GM12878 (cell line): Measurements from ENCODE around the gene UXT. TPM values are rescaled to one million over a fixed set of nuclear protein-coding genes. Genes with fewer than 3 reads are reported as not detected.

Source experiments
- ATAC-seq: fragments of 200-7000 bp; cut with Tn5 transposase; 3 replicates; pipeline ENCODE4 v1.9.1; 2020; ENCODE audit warnings: mild to moderate bottlenecking, moderate library complexity
- BruUV-seq: library from RNA; stranded (reverse); fragments of 400-500 nt; replicated peaks from 2 replicates; lab custom pipeline; 2021; lab: Mats Ljungman, UMichigan
- CTCF ChIA-PET: fragments of 300-600 bp; sonication (Branson Sonifier 250); formaldehyde crosslinking; extraction: SDS; loops from one replicate; lab custom pipeline; 2021; ENCODE audit warnings: inconsistent platforms; lab: Yijun Ruan, JAX
- POLR2A ChIA-PET: fragments of 350-600 bp; formaldehyde crosslinking; extraction: SDS; loops from one replicate; lab custom pipeline; 2021; ENCODE audit warnings: inconsistent platforms; lab: Charles Lee
- RAD21 ChIA-PET: fragments of 300-600 bp; sonication (Branson Sonifier 250); formaldehyde crosslinking; loops from one replicate; lab custom pipeline; 2023; ENCODE audit warnings: antibody characterized with exemption; ENCODE audit not compliant: unreplicated experiment; lab: Charles Lee
- SMC1A ChIA-PET: fragments of 300-600 bp; sonication (Branson Sonifier 250); formaldehyde crosslinking; loops from one replicate; lab custom pipeline; 2023; ENCODE audit not compliant: unreplicated experiment, uncharacterized antibody; lab: Charles Lee
- DNase-seq: peaks from one replicate; pipeline ENCODE4 v3.0.0-alpha.2; 2011; ENCODE audit warnings: low read depth, low spot score
- FAIRE-seq: peaks from 3 replicates; lab custom pipeline; 2011; peaks lifted over from hg19 to GRCh38; lab: Jason Lieb, UNC
- H2AFZ ChIP-seq: 2 replicates; pipeline ENCODE4 v1.6.0; 2011; ENCODE audit warnings: low read depth, low read length, control low read depth; ENCODE audit not compliant: control insufficient read depth
- H3K27ac ChIP-seq: 2 replicates; pipeline ENCODE4 v1.5.1; 2011; ENCODE audit warnings: control low read depth; ENCODE audit not compliant: control insufficient read depth, insufficient read depth
- H3K27me3 ChIP-seq, 2 experiments: replicated peaks in 1 of 2; 2 replicates each; pipeline versions ENCODE4 v1.6.0 to v1.6.1; 2011; ENCODE audit warnings: low read length in 1 of 2; ENCODE audit not compliant: control insufficient read depth in 2 of 2, insufficient read depth in 2 of 2
- H3K36me3 ChIP-seq, 2 experiments: 2 replicates each; pipeline ENCODE4 v1.5.1; 2011; ENCODE audit warnings: low read length in 1 of 2; ENCODE audit not compliant: control insufficient read depth in 2 of 2, insufficient read depth in 2 of 2
- H3K4me1 ChIP-seq: 2 replicates; pipeline ENCODE4 v1.6.1; 2011; ENCODE audit warnings: mild to moderate bottlenecking, low read length, moderate library complexity, mixed read lengths; ENCODE audit not compliant: control insufficient read depth, insufficient read depth
- H3K4me2 ChIP-seq: 2 replicates; pipeline ENCODE4 v1.6.0; 2011; ENCODE audit warnings: control low read depth; ENCODE audit not compliant: control insufficient read depth, insufficient read depth
- H3K4me3 ChIP-seq: fragments of 200-600 bp; sonication (generic); 2 replicates; pipeline ENCODE4 v1.5.1; 2016
- H3K79me2 ChIP-seq: 2 replicates; pipeline ENCODE4 v1.6.0; 2011; ENCODE audit warnings: low read length; ENCODE audit not compliant: control insufficient read depth, insufficient read depth
- H3K9ac ChIP-seq: 2 replicates; pipeline ENCODE4 v1.8.0; 2011; ENCODE audit warnings: low read length, control low read depth, mixed read lengths; ENCODE audit not compliant: control insufficient read depth, insufficient read depth
- H3K9me3 ChIP-seq: replicated peaks from 3 replicates; pipeline ENCODE4 v1.5.1; 2011; ENCODE audit warnings: mild to moderate bottlenecking, low read length; ENCODE audit not compliant: control insufficient read depth, insufficient read depth
- H4K20me1 ChIP-seq: 2 replicates; pipeline ENCODE4 v1.6.0; 2011; ENCODE audit not compliant: control insufficient read depth, insufficient read depth
- MEF2B ChIP-seq: fragments of 450-650 bp; IDR thresholded peaks from 2 replicates; pipeline ENCODE4 v1.6.1; 2018; ENCODE audit warnings: mild to moderate bottlenecking, moderate library complexity; ENCODE audit not compliant: partially characterized antibody, poor library complexity, severe bottlenecking
- NR2C1 ChIP-seq: fragments of 450-650 bp; IDR thresholded peaks from 2 replicates; pipeline ENCODE4 v1.6.1; 2017; ENCODE audit warnings: antibody characterized with exemption, mild to moderate bottlenecking, moderate library complexity
- RBBP5 ChIP-seq: fragments of 200-600 bp; sonication (generic); conservative IDR thresholded peaks from 2 replicates; pipeline ENCODE4 v1.6.1; 2016
- SREBF1 ChIP-seq: IDR thresholded peaks from 2 replicates; pipeline ENCODE4 v1.6.1; 2012; ENCODE audit warnings: mild to moderate bottlenecking, low read length
- SREBF2 ChIP-seq: IDR thresholded peaks from 2 replicates; pipeline ENCODE4 v1.6.1; 2012; ENCODE audit warnings: mild to moderate bottlenecking, low read length
- WGBS: methylation state at CpG from one replicate; pipeline ENCODE4 v1.1.6; 2016; ENCODE audit warnings: low lambda C conversion rate; ENCODE audit not compliant: insufficient replicate concordance, insufficient coverage; ENCODE audit errors: missing lambda C conversion rate; 5-methylcytosine and 5-hydroxymethylcytosine counted together
- in situ Hi-C: fragments of 300-500 bp; cut with MboI; formaldehyde crosslinking; loops from 9 replicates; pipeline ENCODE4 v1.14.3; 2018; ENCODE audit warnings: mixed read lengths
- intact Hi-C: fragments of 100-400 bp; cut with micrococcal nuclease; formaldehyde crosslinking; loops from one replicate; pipeline ENCODE4 v1.14.2; 2022; ENCODE audit not compliant: unreplicated experiment
- polyA plus RNA-seq, 11 experiments: library from polyadenylated mRNA; depleted of rRNA in 4 of 11; unstranded in 6 of 11; stranded (reverse) in 5 of 11; fragments of >200 nt; fragmentation: Nextera tagmentation in 4 of 11; fragmentation: Illumina TruSeq in 1 of 11; extraction: Ambion mirVana in 4 of 11; extraction: Trizol in 1 of 11; gene quantifications; 1 replicate in 1 of 11; 2 replicates in 10 of 11; pipeline versions ENCODE4 v1.2.1 to v1.2.3, GENCODE V29; 2011 to 2016; ENCODE audit warnings: inconsistent platforms in 2 of 11, missing spikeins in 2 of 11, low read depth in 1 of 11
- total RNA-seq, 4 experiments: library from RNA; depleted of rRNA in 3 of 4; stranded (reverse); fragments of >200 nt in 3 of 4; fragmentation: Illumina TruSeq in 1 of 4; extraction: Trizol in 1 of 4; gene quantifications; 2 replicates each; pipeline versions ENCODE4 v1.2.1 to v1.2.3, GENCODE V29; 2013 to 2021
- TF ChIP-seq, protein P1 (sequence below): fragments of 450-650 bp; IDR thresholded peaks from 2 replicates; pipeline ENCODE4 v1.6.1; 2014; ENCODE audit warnings: mild to moderate bottlenecking
- TF ChIP-seq, protein P2 (sequence below): IDR thresholded peaks from 2 replicates; pipeline ENCODE4 v1.6.1; 2011; ENCODE audit warnings: borderline replicate concordance, low read depth, mild to moderate bottlenecking, moderate library complexity, mixed read lengths, low read length; ENCODE audit not compliant: insufficient read depth; ENCODE audit errors: extremely low read length
- TF ChIP-seq, protein P3 (sequence below): fragments of 450-650 bp; IDR thresholded peaks from 2 replicates; pipeline ENCODE4 v1.6.1; 2016; ENCODE audit warnings: mild to moderate bottlenecking
- TF ChIP-seq, protein P4 (sequence below): fragments of 150-350 bp; IDR thresholded peaks from 2 replicates; pipeline ENCODE4 v1.6.1; 2014; ENCODE audit warnings: mild to moderate bottlenecking, low read depth, low read length
- TF ChIP-seq, protein P5 (sequence below): IDR thresholded peaks from 2 replicates; pipeline ENCODE4 v1.6.1; 2012; ENCODE audit warnings: low read depth, low read length, improper control_type of control experiment

UXT gene
- total and polyA plus RNA-seq, 10 of the 15 experiments (the other 5 are each of a cell fraction or from before 2014, with no cell fraction given): 105 to 245 (median 206) TPM

DNA sequence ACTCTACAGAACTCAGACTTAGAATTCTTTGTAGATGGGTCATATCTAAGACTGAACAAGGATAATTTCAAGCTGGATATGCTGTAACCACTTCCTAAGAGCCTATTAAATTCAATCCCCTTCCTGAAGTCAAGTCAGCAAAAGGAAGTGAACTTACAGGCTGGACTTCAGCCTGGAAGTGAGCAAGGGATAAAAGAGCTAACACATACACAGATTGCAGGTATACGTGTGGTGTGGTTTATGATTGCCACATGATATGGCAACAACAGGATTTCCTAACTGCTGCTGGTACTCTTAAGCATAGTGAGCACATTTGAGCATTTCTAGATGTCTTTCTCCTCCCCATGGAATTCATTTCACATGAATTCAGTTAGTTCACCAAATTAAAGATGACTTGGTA, 38.2 kb upstream of the UXT start (continued):
- TF ChIP-seq, protein P1, sequence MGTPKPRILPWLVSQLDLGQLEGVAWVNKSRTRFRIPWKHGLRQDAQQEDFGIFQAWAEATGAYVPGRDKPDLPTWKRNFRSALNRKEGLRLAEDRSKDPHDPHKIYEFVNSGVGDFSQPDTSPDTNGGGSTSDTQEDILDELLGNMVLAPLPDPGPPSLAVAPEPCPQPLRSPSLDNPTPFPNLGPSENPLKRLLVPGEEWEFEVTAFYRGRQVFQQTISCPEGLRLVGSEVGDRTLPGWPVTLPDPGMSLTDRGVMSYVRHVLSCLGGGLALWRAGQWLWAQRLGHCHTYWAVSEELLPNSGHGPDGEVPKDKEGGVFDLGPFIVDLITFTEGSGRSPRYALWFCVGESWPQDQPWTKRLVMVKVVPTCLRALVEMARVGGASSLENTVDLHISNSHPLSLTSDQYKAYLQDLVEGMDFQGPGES: no peak
- TF ChIP-seq, protein P2, sequence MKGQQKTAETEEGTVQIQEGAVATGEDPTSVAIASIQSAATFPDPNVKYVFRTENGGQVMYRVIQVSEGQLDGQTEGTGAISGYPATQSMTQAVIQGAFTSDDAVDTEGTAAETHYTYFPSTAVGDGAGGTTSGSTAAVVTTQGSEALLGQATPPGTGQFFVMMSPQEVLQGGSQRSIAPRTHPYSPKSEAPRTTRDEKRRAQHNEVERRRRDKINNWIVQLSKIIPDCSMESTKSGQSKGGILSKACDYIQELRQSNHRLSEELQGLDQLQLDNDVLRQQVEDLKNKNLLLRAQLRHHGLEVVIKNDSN: no peak
- TF ChIP-seq, protein P3, sequence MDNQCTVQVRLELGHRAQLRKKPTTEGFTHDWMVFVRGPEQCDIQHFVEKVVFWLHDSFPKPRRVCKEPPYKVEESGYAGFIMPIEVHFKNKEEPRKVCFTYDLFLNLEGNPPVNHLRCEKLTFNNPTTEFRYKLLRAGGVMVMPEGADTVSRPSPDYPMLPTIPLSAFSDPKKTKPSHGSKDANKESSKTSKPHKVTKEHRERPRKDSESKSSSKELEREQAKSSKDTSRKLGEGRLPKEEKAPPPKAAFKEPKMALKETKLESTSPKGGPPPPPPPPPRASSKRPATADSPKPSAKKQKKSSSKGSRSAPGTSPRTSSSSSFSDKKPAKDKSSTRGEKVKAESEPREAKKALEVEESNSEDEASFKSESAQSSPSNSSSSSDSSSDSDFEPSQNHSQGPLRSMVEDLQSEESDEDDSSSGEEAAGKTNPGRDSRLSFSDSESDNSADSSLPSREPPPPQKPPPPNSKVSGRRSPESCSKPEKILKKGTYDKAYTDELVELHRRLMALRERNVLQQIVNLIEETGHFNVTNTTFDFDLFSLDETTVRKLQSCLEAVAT: no peak
- TF ChIP-seq NR2C1: no peak
- TF ChIP-seq, all 136 proteins: peak for 0

DNA sequence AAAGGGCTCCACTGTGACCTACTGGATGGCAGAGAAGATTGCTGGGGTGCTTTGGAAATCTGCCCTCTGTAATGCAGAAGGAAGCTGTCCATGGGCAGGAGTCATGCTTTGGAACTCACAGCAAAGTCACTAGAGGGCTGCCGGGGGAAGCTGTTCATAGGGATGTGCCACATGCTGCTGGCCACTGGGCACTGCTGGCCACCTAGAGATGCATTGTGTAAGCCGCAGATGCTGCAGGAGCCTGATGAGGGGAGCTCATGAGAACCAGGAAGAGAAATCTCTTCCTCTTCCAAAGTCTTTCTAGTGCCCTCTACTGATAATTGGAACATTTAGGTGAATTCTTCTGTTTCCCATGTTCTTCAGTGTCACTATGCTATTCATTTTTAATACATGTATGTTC, 31.2 kb upstream of the UXT start:
- WGBS: 43% methylated on average over 2 of the region's 2 CpGs
- H3K36me3 ChIP-seq: no peaks in the 10 kb centered on the region
- H3K79me2 ChIP-seq: no peaks in the 10 kb centered on the region
- TF ChIP-seq SREBF2: no peak
- TF ChIP-seq MEF2B: no peak
- TF ChIP-seq, protein P4, sequence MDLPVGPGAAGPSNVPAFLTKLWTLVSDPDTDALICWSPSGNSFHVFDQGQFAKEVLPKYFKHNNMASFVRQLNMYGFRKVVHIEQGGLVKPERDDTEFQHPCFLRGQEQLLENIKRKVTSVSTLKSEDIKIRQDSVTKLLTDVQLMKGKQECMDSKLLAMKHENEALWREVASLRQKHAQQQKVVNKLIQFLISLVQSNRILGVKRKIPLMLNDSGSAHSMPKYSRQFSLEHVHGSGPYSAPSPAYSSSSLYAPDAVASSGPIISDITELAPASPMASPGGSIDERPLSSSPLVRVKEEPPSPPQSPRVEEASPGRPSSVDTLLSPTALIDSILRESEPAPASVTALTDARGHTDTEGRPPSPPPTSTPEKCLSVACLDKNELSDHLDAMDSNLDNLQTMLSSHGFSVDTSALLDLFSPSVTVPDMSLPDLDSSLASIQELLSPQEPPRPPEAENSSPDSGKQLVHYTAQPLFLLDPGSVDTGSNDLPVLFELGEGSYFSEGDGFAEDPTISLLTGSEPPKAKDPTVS: no peak
- TF ChIP-seq RBBP5: no peak
- no peak for TF ChIP-seq SREBF1
- TF ChIP-seq, protein P5, sequence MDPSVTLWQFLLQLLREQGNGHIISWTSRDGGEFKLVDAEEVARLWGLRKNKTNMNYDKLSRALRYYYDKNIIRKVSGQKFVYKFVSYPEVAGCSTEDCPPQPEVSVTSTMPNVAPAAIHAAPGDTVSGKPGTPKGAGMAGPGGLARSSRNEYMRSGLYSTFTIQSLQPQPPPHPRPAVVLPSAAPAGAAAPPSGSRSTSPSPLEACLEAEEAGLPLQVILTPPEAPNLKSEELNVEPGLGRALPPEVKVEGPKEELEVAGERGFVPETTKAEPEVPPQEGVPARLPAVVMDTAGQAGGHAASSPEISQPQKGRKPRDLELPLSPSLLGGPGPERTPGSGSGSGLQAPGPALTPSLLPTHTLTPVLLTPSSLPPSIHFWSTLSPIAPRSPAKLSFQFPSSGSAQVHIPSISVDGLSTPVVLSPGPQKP: no peak
- TF ChIP-seq, all 136 proteins: peak for 0
- H3K9me3 ChIP-seq: no peaks in the 10 kb centered on the region
- FAIRE-seq (no peak), DNase-seq (no peak), ATAC-seq (no peak)
- ChIA-PET POLR2A (no interaction called here), RAD21 (no interaction called here), SMC1A (interaction anchor here (0.7 kb wide), 1 partner anchor 162 kb away, joined by 3 read pairs; no protein-coding TSS in a partner anchor), CTCF (no interaction called here)
- no peak overlapping the region for H3K9ac ChIP-seq
- H3K27ac ChIP-seq: no peak overlapping the region
- no peak overlapping the region for H3K4me3 ChIP-seq
- H4K20me1 ChIP-seq: no peaks in the 10 kb centered on the region
- no peaks in the 10 kb centered on the region for H3K4me1 ChIP-seq
- no peak overlapping the region for H2AFZ ChIP-seq
- H3K27me3 ChIP-seq: no peaks in the 10 kb centered on the region
- no TSS peak for BruUV-seq
- intact Hi-C loops: no loop called here
- in situ Hi-C loops: no loop called here
- no peak overlapping the region for H3K4me2 ChIP-seq
